Measurements from ENCODE around the gene ADGRV1.

ADGRV1 gene

GRCh38 chr5:91092859-91093783 is 534.5 kb downstream of the ADGRV1 start:
- in situ Hi-C loops (cut with MboI; ENCODE audit: low sequenced_read_pairs, unreplicated experiment) = loop anchor here (25.0 kb wide), 1 partner anchor 156 kb away; no protein-coding TSS in a partner anchor
- no peak for TF ChIP-seq CTCF (IDR thresholded peaks at IDR 0.05; ENCODE audit: borderline replicate concordance, control extremely low read depth, extremely low read depth, insufficient read depth, missing control alignments)
- no peak for DNase-seq (ENCODE audit: low spot score)

DNA sequence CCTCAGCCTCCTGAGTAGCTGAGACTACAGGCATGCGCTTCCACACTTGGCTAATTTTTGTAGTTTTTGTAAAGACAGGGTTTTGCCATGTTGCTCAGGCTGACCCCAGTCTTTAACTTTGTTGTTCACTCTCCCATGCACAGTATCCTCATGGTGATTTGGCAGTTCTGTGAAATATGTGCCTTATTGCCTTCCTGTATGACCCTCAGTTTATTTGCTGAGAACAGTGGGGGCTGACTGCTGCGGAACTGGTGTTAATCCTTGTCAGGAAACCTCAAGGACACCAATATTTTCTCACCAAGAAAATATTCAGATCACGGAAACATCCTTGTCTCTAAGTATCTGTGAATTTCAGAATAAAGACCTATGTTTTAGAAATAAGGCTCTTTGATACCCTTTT is 536.7 kb downstream of the ADGRV1 start:
- no peak for TF ChIP-seq CTCF (IDR thresholded peaks at IDR 0.05; ENCODE audit: borderline replicate concordance, control extremely low read depth, extremely low read depth, insufficient read depth, missing control alignments)
- in situ Hi-C loops (cut with MboI; ENCODE audit: low sequenced_read_pairs, unreplicated experiment) = loop anchor here (25.0 kb wide), 1 partner anchor 158 kb away; no protein-coding TSS in a partner anchor
- DNase-seq (ENCODE audit: low spot score) = no peak

- in situ Hi-C loops (cut with MboI; ENCODE audit: low sequenced_read_pairs, unreplicated experiment) = loop anchor here (25.0 kb wide), 1 partner anchor 159 kb away; no protein-coding TSS in a partner anchor
- no peak for TF ChIP-seq CTCF (IDR thresholded peaks at IDR 0.05; ENCODE audit: borderline replicate concordance, control extremely low read depth, extremely low read depth, insufficient read depth, missing control alignments)
- no peak for DNase-seq (ENCODE audit: low spot score)
Measured at GRCh38 chr5:91095786-91096385, 537.3 kb downstream of the ADGRV1 start.

GRCh38 chr5:91098541-91098940 is 539.9 kb downstream of the ADGRV1 start:
- TF ChIP-seq CTCF (IDR thresholded peaks at IDR 0.05; ENCODE audit: borderline replicate concordance, control extremely low read depth, extremely low read depth, insufficient read depth, missing control alignments) = no peak
- in situ Hi-C loops (cut with MboI; ENCODE audit: low sequenced_read_pairs, unreplicated experiment) = loop anchor here (25.0 kb wide), 1 partner anchor 161 kb away; no protein-coding TSS in a partner anchor
- DNase-seq (ENCODE audit: low spot score) = no peak

DNA sequence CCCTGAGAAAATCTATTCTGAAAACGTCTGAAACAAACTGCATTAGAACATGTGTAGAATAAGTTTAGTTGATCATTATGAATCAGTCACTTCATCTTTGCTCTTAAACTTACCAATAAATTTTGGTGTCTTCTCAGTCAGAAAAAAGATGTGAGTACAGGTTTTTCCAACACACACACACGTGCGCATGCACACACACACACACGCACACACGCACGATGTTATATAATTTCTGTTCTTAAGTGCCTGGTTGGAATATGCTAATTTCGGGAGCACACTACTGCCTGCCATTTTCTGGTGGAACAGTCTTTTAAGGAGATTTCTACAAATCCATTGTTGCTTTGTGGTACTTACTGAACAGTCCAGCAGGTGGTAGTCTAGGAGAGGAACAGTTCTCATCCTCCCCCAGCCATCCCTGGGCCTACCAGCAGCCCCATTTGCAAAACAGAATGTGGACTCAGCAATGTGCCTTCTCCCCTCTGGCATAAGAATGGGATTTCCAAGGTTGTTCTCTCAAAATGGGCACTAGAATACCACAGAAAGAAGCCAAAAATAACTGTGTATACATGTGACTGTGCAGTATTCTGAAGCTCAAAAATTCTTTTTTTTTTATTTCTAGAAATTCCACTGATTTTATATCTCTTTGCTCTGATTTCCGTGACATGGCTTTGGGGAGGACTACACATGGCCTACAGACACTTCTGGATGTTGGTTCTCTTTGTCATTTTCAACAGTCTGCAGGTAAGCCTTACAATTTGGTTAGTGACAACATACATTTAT is 543.2 kb downstream of the ADGRV1 start:
- peak; percentile 62 for TF ChIP-seq CTCF (IDR thresholded peaks at IDR 0.05; ENCODE audit: borderline replicate concordance, control extremely low read depth, extremely low read depth, insufficient read depth, missing control alignments)
- peak; percentile 45 for DNase-seq (ENCODE audit: low spot score)
- in situ Hi-C loops (cut with MboI; ENCODE audit: low sequenced_read_pairs, unreplicated experiment) = loop anchor here (10.0 kb wide), 2 partner anchors 123 to 293 kb away; no protein-coding TSS in a partner anchor

Data from GM13976 (cell line).